Osteocyte (in vitro differentiated cells): ENCODE data around the gene SPIRE2. TPM values are rescaled to one million over a fixed set of nuclear protein-coding genes. Genes with fewer than 3 reads are reported as not detected.

Experiments
- DNase-seq: peaks from one replicate; pipeline ENCODE4 v3.0.0; 2021; ENCODE audit warnings: mixed read lengths; ENCODE audit not compliant: unreplicated experiment; ENCODE audit errors: extremely low spot score
- H3K27ac Mint-ChIP-seq: one replicate; pipeline ENCODE4 v1.8.0; 2021; ENCODE audit warnings: mild to moderate bottlenecking, mixed read lengths; ENCODE audit not compliant: unreplicated experiment
- H3K27me3 Mint-ChIP-seq: one replicate; pipeline ENCODE4 v1.8.0; 2021; ENCODE audit warnings: mixed read lengths; ENCODE audit not compliant: unreplicated experiment
- H3K36me3 Mint-ChIP-seq: one replicate; pipeline ENCODE4 v1.8.0; 2021; ENCODE audit warnings: mixed read lengths; ENCODE audit not compliant: unreplicated experiment
- H3K4me1 Mint-ChIP-seq: one replicate; pipeline ENCODE4 v1.8.0; 2021; ENCODE audit warnings: mixed read lengths; ENCODE audit not compliant: unreplicated experiment
- H3K4me3 Mint-ChIP-seq: one replicate; pipeline ENCODE4 v1.8.0; 2021; ENCODE audit warnings: mild to moderate bottlenecking, moderate library complexity, mixed read lengths; ENCODE audit not compliant: unreplicated experiment
- H3K9me3 Mint-ChIP-seq: one replicate; pipeline ENCODE4 v1.8.0; 2021; ENCODE audit warnings: mixed read lengths; ENCODE audit not compliant: unreplicated experiment
- CTCF ChIP-seq: fragments of 200-600 bp; sonication (generic); IDR thresholded peaks from 2 replicates; pipeline ENCODE4 v1.5.0; 2021; ENCODE audit warnings: antibody characterized with exemption, mild to moderate bottlenecking, moderate library complexity
- total RNA-seq: library from RNA; stranded (reverse); gene quantifications from 2 replicates; pipeline ENCODE4 v1.2.1, GENCODE V29; 2021

The SPIRE2 gene
- total RNA-seq, 1 donor from 2014 or later = 4.6 TPM

GRCh38 chr16:89860747-89861304 lies 32.6 kb downstream of the SPIRE2 start:
- Mint-ChIP-seq H3K4me3 (no peak overlapping the region), H3K36me3 (no peaks in the 10 kb centered on the region), H3K9me3 (no peaks in the 10 kb centered on the region)

GRCh38 chr16:89861648-89862047 lies 33.4 kb downstream of the SPIRE2 start:
- H3K36me3 Mint-ChIP-seq = no peaks in the 10 kb centered on the region

More at GRCh38 chr16:89860747-89861304, 32.6 kb downstream of the SPIRE2 start:
- peak; percentile 97 for TF ChIP-seq CTCF
- no peak for DNase-seq
- Mint-ChIP-seq H3K27ac (no peak overlapping the region), H3K27me3 (no peaks in the 10 kb centered on the region), H3K4me1 (peaks cover 20% of the 10 kb centered on the region)

DNA sequence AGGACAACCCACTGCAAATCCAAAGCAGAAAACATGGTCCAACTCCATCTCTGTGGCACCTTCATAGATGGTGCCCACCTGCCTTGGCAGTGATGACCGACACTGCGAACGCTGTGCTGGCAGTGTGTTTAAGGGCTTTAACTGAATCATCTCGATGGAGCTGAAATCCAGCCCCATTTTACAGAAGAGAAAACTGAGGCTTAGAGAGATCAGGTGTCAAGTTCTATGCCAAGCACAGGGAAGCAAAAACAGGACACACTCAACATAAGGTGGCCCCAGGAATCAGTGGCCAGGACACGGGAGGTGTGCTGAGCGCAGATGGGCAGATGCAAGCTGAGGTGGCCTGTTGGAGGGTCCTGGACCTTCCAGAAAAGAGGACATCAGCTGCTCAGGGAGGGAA lies 34.5 kb downstream of the SPIRE2 start:
- no peak for TF ChIP-seq CTCF
- Mint-ChIP-seq H3K27me3 (no peaks in the 10 kb centered on the region), H3K9me3 (no peaks in the 10 kb centered on the region), H3K27ac (no peak overlapping the region), H3K36me3 (no peaks in the 10 kb centered on the region), H3K4me3 (no peak overlapping the region), H3K4me1 (peaks cover 20% of the 10 kb centered on the region)
- no peak for DNase-seq

More at GRCh38 chr16:89861648-89862047, 33.4 kb downstream of the SPIRE2 start:
- Mint-ChIP-seq H3K4me3 (no peak overlapping the region), H3K4me1 (peaks cover 20% of the 10 kb centered on the region), H3K27ac (no peak overlapping the region), H3K9me3 (no peaks in the 10 kb centered on the region), H3K27me3 (no peaks in the 10 kb centered on the region)
- DNase-seq = no peak
- TF ChIP-seq CTCF = no peak

DNA sequence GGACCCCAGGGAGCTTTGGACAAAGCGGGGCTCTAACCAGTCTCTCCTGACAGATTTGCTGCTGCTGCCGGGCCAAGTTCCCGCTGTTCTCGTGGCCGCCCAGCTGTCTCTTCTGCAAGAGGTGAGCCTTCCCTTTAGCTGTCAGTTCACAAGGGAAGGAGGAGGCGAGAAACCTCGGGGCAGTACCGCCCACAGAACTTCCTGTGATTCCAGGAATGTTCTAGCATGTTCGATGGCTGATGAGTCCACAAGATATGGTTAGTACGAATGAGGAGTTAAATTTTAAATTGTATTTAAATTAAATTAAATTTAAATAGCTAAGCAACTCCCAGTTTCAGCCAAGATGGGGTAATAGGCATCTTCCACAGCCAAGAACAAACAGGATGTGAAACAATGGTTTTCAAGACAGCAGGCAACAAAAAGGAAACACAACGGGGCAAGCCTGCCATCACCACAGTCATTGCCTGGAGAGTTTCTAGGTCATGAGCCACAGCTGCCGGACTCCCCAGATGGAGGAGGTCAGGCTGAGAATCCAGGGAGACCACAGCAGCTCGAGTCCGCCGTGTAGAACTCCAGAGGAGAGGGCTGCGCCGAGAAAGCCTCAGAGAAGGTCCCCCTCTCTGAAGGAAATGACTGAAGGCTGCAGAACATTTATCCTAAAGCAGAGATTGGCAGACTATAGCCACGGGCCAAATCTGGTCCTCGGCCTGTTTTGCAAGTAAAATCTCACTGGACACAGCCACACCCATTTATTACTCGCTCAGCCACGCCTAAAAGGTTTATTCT lies 35.7 kb downstream of the SPIRE2 start:
- DNase-seq = no peak
- Mint-ChIP-seq H3K27ac (peak overlapping the region; percentile 70), H3K27me3 (no peaks in the 10 kb centered on the region), H3K36me3 (no peaks in the 10 kb centered on the region), H3K4me3 (no peak overlapping the region), H3K9me3 (no peaks in the 10 kb centered on the region), H3K4me1 (peaks cover 20% of the 10 kb centered on the region)
- TF ChIP-seq CTCF = no peak

DNA sequence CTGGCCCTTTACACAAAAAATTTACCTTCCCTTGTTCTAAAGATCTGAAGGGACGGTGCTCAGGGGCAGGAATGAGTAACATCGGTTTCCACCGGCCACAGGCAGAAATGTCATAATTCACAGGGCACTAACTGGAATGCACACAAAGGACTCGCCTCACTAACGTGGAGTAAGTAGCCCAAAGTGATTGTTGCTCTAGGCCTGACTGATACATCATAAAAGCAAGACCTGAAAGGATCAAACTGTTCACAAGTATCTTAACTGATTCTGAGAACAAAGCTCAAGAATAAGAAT lies 36.2 kb downstream of the SPIRE2 start:
- DNase-seq = no peak
- Mint-ChIP-seq H3K4me3 (no peak overlapping the region), H3K4me1 (peaks cover 20% of the 10 kb centered on the region), H3K27me3 (no peaks in the 10 kb centered on the region), H3K27ac (peak overlapping the region; percentile 70), H3K36me3 (no peaks in the 10 kb centered on the region), H3K9me3 (no peaks in the 10 kb centered on the region)
- TF ChIP-seq CTCF = no peak
